GM21786 (cell line): ENCODE results near the gene GOSR2.

Experiments used
- ATAC-seq: cut with Tn5 transposase; IDR thresholded peaks from one replicate; pipeline ENCODE4 v1.9.1; 2021; ENCODE audit not compliant: unreplicated experiment

The GOSR2 gene

GRCh38 chr17:46922804-46923635 is at the start of gene GOSR2:
GOSR2 (plus strand) TSS chr17:46923160; CDS start chr17:46923193, 33 bp downstream.
- peak; percentile 85 for ATAC-seq

GRCh38 chr17:46873941-46874645 is 48.9 kb upstream of the GOSR2 start:
- no peak for ATAC-seq

GRCh38 chr17:46874906-46875305 is 48.1 kb upstream of the GOSR2 start:
- ATAC-seq: no peak

- ATAC-seq: no peak
Observed at GRCh38 chr17:46875849-46876352, 47.1 kb upstream of the GOSR2 start.

- no peak for ATAC-seq
Observed at GRCh38 chr17:46876353-46876887, 46.5 kb upstream of the GOSR2 start.

- ATAC-seq: no peak
Observed at GRCh38 chr17:46876926-46877325, 46.0 kb upstream of the GOSR2 start.

GRCh38 chr17:46877466-46877865 is 45.5 kb upstream of the GOSR2 start:
- no peak for ATAC-seq

- no peak for ATAC-seq
Observed at GRCh38 chr17:46878055-46878454, 44.9 kb upstream of the GOSR2 start.

GRCh38 chr17:46879101-46879500 is 43.9 kb upstream of the GOSR2 start:
- no peak for ATAC-seq

- ATAC-seq: no peak
Observed at GRCh38 chr17:46881015-46881414, 41.9 kb upstream of the GOSR2 start.

- ATAC-seq: no peak
Observed at GRCh38 chr17:46882666-46883065, 40.3 kb upstream of the GOSR2 start.

- no peak for ATAC-seq
Observed at GRCh38 chr17:46883871-46884520, 39.0 kb upstream of the GOSR2 start.

GRCh38 chr17:46884552-46884951 is 38.4 kb upstream of the GOSR2 start:
- ATAC-seq: no peak

GRCh38 chr17:46885415-46886309 is 37.3 kb upstream of the GOSR2 start:
- no peak for ATAC-seq

GRCh38 chr17:46886310-46886663 is 36.7 kb upstream of the GOSR2 start:
- ATAC-seq: no peak

- ATAC-seq: no peak
Observed at GRCh38 chr17:46887717-46888116, 35.2 kb upstream of the GOSR2 start.

GRCh38 chr17:46888727-46889126 is 34.2 kb upstream of the GOSR2 start:
- ATAC-seq: no peak

- no peak for ATAC-seq
Observed at GRCh38 chr17:46889519-46889918, 33.4 kb upstream of the GOSR2 start.

- ATAC-seq: no peak
Observed at GRCh38 chr17:46889992-46890564, 32.9 kb upstream of the GOSR2 start.

- no peak for ATAC-seq
Observed at GRCh38 chr17:46890638-46891037, 32.3 kb upstream of the GOSR2 start.
